Cardiac fibroblast (primary cell): ENCODE results near the gene ADARB2.

Experiments used
- DNase-seq, 2 donors: peaks; one replicate each; pipeline versions ENCODE4 v3.0.0 to v3.0.0-alpha.2; 2010; ENCODE audit warnings: low read depth in 2 of 2
- H3K4me3 ChIP-seq, 2 donors: replicated peaks in 1 of 2; 1 replicate in 1 of 2; 2 replicates in 1 of 2; pipeline ENCODE4 v1.5.1; 2011; ENCODE audit warnings: low read depth in 2 of 2, low read length in 2 of 2, mild to moderate bottlenecking in 2 of 2, moderate library complexity in 1 of 2
- TF ChIP-seq, protein P1 (sequence below): IDR thresholded peaks from one replicate; pipeline ENCODE4 v1.5.1; 2011; ENCODE audit warnings: low read depth, mild to moderate bottlenecking, low read length, inconsistent platforms

ADARB2 gene

DNA sequence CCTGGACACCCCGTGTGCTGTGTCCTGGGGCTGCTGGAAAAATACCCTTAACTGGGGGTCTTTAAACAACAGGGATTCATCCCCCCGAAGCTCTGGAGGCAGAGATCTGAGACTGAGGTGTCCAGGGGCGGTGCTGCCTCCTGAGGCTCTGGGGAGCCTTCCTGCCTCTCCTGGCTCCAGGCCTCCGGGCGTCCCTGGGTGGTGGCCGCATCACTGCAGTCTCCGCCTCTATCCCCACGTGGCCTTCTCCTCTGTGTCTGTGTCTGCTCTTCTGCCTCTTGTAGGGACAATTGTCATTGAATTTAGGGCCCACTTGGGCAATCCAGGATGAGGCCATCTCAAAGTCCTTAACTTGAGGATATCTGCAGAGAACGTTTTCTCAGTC lies 464.6 kb downstream of the ADARB2 start:
- TF ChIP-seq, protein P1, sequence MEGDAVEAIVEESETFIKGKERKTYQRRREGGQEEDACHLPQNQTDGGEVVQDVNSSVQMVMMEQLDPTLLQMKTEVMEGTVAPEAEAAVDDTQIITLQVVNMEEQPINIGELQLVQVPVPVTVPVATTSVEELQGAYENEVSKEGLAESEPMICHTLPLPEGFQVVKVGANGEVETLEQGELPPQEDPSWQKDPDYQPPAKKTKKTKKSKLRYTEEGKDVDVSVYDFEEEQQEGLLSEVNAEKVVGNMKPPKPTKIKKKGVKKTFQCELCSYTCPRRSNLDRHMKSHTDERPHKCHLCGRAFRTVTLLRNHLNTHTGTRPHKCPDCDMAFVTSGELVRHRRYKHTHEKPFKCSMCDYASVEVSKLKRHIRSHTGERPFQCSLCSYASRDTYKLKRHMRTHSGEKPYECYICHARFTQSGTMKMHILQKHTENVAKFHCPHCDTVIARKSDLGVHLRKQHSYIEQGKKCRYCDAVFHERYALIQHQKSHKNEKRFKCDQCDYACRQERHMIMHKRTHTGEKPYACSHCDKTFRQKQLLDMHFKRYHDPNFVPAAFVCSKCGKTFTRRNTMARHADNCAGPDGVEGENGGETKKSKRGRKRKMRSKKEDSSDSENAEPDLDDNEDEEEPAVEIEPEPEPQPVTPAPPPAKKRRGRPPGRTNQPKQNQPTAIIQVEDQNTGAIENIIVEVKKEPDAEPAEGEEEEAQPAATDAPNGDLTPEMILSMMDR: no peak
- no peak overlapping the region for H3K4me3 ChIP-seq
- DNase-seq: no peak

DNA sequence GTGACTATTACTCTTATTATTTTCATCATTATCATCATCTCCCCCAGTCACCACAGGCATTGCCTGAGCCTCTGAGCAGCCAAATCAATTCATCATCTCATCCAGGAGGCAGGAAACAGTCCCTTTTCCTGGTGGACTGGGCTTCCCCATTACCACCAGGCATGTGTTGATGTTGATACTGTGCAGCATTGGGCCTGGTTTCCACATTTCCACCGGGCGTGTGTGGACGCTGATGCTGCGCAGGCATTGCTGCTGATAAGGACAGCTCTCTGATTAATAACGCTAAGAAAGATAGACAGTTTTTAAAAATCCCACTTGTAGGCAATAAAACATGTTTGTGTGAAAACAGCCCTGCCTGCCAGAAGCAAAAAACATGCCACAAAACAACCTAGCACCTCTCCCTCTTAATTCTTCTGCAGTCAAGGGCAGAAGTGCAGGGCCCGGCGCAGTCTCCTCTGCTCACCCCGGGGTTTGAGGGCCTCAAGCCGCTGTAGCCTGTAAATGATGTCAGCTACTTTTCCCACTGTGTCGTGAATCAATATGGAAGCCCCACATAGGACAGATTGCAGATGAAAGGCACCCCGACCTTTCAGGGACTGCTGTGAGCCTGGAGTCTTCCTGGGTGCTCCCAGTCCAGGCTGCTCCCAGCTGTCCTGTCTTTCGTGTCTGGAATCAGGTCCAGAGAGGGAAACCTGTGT lies 465.1 kb downstream of the ADARB2 start:
- no peak overlapping the region for H3K4me3 ChIP-seq
- DNase-seq: no peak
- TF ChIP-seq, protein P1: no peak

DNA sequence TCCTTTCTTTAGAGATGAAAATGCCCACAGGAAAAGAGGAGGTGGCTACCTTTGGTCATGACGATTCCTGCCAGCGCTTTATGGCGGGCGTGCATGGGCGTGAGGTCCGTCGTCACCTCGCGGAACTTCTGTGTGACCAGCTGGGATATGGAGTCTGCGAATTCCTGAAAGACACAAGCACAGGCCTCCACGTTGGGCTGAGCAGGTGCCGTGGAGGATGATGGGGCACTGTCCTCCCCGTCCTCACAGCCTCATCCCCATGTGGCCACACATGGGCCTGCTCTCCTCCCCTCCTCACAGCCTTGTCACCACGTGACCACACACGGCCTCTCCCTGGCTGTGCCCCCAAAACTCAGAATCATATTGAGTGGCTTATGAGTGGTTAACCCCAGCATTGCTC lies 466.4 kb downstream of the ADARB2 start:
- no peak overlapping the region for H3K4me3 ChIP-seq
- no peak for DNase-seq
- TF ChIP-seq, protein P1: no peak

DNA sequence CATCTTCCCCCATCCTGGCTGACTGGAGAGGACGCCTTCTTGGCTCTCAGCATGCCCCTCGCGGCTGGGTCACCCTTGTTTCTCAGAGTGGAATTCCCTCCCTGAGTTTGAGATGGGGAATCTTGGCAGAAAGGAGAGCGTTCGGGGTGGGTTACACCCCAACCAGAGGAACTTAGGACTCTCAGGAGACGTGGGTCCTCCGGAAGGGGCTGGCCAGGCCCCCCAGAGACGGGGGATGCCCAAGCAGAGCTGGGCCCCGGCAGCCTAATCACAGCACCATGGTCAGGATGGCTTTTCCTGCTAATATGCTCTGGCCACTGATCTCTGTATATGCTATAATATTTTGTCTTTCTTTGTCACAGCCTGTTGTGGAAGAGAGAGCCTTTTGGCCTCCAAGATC lies 466.8 kb downstream of the ADARB2 start:
- TF ChIP-seq, protein P1: no peak
- no peak overlapping the region for H3K4me3 ChIP-seq
- DNase-seq: no peak

DNA sequence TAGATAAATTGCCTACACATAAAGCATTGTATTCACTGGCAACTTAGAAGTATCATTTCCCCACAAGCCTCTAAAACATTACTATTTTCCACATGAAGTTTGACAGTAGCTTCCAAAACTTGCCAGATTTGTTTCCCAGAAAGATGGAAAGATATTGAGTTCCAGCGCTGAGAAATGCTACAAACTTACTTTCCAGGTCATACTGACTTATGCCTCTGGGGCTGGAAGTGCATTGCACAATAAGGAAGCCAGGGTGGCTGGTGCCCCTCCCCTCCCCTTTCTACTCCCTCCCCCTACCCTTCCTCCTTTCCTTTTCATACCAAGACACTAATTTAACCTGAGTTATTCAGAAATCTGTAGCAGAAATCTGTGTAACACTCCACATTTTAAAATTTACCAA lies 468.5 kb downstream of the ADARB2 start:
- DNase-seq: no peak
- TF ChIP-seq, protein P1: no peak
- H3K4me3 ChIP-seq: no peak overlapping the region

DNA sequence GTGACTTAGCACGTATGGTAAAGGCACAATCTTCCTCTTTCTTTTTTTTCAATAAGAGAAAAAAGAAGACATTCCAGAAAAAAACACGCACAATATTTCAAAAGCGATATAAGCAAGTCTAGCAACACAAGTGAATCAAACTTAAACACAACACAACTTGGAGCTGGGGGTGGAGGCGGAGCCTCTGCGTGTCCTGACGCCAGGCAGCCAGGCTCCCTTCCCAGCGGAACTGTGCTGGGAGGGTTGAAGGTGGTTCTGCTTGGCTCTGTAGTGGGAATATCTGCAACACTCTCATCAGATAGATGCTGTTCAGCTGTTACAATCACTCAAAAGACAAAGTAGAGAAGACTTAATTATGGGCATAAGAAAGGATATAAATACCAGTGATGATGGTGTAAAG lies 469.8 kb downstream of the ADARB2 start:
- no peak overlapping the region for H3K4me3 ChIP-seq
- DNase-seq: no peak
- TF ChIP-seq, protein P1: no peak

DNA sequence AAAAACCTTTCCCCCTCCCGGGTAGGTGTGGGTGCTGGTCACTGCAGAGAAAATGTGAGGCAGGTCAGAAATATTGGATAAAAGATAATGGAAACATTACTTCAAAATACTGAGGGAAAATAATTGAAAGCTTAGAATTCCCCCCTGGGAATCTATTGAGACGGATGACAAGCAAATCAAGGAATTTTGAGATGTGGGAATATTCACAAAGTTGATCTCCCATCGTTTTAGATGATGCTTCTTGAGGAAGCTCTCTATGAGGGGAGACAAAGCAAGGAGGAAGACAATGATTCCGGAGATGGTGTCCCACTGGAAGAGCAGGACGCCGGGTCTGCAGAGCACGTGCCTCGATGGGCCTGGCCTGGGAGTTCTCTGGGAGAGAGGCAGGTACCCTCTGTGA lies 470.2 kb downstream of the ADARB2 start:
- DNase-seq: no peak
- TF ChIP-seq, protein P1: no peak

More for the DNA sequence above, 470.2 kb downstream of the ADARB2 start:
- no peak overlapping the region for H3K4me3 ChIP-seq
